HG03280 (cell line): ENCODE results near the gene PROM1.

Experiments used
- ATAC-seq: cut with Tn5 transposase; IDR thresholded peaks from one replicate; pipeline ENCODE4 v1.9.1; 2021; ENCODE audit warnings: mild to moderate bottlenecking, moderate library complexity; ENCODE audit not compliant: unreplicated experiment

Gene PROM1

DNA sequence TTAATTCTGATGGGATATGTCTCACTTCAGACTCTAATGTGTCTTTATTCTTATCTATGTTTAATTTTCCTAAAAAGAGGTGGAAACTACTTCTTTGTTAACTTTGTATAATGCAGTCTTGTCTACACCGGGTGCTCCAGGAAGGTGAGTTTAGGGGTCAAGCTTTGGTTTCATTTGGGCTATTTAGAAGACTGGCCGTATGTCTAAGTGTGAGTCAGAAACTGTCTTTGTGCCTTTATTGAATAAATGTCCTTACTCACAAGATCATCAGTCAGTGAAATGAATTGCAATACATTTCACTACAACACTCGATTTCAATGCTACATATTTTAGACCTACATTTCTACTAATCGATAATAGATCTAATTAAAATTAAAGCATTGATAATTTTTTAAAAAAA lies 56.2 kb downstream of the PROM1 start:
- no peak for ATAC-seq

- ATAC-seq, result no peak
Observed at GRCh38 chr4:16027114-16027513, 56.7 kb downstream of the PROM1 start.

GRCh38 chr4:16026160-16026761 lies 57.6 kb downstream of the PROM1 start:
- peak; percentile 54 for ATAC-seq

DNA sequence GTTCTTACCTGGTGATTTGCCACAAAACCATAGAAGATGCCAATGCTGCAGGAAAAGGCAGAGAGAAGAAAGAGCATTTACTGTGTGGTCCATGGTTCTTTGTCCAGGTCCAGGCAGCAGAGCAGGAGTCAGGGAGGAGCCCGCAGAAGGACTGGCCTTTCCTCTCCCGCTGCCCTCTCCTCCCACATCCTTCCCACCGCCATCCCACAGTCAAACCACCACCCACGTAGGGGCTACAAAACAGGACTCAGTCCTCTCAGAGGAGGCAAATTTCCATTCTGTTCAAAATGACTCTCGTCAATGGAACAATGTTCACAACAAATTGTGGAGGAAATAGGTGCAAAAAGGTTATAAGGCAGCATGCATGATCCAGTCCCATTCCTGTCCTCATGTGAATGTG lies 58.6 kb downstream of the PROM1 start:
- no peak for ATAC-seq

GRCh38 chr4:16023776-16024408 lies 59.9 kb downstream of the PROM1 start:
- ATAC-seq, result no peak

DNA sequence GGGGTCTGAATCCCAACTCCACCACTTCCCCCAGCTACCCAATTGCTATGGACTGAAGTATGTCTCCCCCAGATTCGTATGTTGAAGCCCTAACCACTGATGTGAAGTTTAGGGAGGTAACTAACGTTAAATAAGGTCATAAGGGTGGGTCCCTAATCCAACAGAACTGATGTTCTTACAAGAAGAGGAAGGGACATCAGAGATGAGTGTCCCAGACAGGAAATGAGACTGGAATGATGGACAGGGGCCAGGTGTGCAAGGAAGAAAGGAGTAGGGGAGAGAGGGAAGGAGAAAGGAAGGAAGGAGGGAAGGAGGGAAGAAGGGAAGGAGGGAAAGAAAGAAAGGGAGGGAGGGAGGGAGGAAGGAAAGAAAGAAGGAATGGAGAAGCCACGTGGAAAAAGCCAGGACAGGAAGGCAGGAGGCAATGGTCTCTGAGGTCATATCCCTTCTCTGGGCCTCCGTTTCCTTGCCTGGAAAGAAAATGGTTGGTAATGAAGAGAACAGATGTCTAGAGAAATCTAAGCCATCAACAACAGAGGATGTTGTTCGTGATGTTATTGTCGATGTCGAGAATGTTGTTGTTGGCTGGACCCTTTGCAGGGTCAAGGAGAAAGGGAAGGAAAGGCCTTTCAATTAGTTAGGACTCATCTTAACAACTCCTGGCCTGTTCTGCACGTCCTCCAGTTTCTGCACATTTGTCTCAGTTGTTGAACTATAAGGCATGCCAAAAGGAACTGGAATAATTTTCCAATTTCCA lies 61.8 kb downstream of the PROM1 start:
- ATAC-seq, result no peak

DNA sequence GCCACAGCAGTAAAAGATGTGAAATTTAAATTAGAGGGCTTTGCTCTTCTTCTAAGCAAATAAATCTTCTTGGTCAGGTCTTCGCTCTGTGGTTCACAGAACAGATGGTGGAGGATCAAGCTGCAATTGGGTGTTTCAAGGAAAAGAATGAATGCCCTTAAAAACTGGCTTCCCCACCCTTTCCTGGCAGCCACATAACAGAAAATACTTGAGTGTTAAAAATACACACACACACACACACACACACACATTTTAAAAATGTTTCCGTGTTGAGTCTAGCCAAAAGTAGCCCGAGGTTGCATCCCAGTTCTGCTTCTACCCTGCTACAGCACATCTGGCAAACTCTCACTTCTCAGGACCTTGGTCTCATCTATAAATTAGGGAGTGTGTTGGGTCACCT lies 64.2 kb downstream of the PROM1 start:
- no peak for ATAC-seq

DNA sequence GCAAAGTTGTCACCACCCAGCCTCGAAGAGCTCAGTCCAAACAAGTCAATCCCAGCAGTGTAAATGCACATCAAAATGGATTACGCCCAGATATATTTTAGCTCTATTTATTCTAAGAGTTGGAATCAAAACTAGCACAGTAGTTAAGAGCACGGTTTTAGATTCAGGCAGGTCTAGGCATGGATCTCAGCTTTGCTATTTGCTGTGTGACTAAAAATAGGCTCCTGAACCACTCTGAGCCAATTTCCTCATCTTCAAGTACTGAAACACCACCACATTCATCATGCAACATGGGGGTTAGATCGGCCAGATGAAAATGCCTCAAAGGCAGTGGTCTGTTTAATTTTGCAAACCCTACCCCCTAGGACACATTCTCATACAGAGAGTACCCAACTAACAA lies 65.0 kb downstream of the PROM1 start:
- ATAC-seq, result no peak

DNA sequence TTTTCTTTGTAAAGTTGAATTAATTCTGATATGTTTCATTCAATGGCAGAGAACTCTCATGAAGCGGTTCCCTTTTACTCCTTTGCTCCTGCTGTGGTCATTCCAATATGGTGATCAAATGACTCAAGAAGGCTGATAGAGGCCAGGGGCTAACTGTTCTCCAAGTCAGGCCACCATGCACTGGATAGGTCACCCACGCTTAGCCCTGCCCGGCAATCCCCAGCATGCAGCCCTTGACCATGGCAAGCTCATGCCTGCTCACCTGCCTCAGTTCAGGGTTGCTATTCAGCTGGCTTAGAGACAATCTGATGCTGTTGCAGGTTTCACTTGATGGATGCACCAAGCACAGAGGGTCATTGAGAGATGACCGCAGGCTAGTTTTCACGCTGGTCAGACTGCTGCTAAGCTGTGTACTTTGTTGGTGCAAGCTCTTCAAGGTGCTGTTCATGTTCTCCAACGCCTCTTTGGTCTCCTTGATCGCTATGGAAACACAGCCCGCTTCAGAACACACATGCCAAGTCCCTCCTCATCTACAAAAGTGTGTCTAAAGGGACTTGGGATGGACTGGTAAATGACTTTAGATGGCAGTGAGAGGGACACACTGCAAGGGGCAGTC lies 65.7 kb downstream of the PROM1 start:
- no peak for ATAC-seq

- no peak for ATAC-seq
Observed at GRCh38 chr4:16016536-16016935, 67.3 kb downstream of the PROM1 start.

- no peak for ATAC-seq
Observed at GRCh38 chr4:16011173-16011572, 72.7 kb downstream of the PROM1 start.

- ATAC-seq, result no peak
Observed at GRCh38 chr4:16009153-16009552, 74.7 kb downstream of the PROM1 start.

DNA sequence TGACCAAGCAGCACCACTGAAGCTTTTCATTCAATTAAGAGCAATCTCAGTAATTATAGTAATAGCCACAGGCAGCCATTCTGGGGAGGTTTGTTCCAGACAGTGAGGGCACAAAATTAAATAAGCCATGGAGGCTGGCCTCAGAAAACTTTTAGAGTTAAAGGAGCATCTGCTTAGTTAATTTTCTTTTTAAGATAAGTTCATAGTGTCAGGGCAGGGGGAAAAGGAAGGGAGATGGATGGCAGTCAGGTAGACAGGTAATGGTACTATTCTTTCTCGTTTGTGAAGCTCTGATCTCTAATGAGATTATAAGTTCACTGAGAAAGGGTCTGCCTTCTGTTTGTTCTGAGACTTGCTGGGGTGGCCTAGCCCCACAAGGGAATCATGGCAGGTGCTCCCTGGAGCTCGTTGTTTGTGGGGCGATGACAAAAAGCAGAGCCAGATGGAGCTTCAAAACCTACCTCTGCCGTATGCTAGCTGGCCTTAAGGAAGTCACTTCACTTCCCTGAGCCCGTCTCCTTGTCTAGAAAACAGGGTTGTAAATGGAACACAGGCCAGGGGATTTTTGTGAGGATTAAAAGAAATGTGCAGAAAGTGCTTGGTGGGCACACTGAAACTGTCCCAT lies 76.2 kb downstream of the PROM1 start:
- no peak for ATAC-seq

- no peak for ATAC-seq
Observed at GRCh38 chr4:16006771-16007446, 76.9 kb downstream of the PROM1 start.

DNA sequence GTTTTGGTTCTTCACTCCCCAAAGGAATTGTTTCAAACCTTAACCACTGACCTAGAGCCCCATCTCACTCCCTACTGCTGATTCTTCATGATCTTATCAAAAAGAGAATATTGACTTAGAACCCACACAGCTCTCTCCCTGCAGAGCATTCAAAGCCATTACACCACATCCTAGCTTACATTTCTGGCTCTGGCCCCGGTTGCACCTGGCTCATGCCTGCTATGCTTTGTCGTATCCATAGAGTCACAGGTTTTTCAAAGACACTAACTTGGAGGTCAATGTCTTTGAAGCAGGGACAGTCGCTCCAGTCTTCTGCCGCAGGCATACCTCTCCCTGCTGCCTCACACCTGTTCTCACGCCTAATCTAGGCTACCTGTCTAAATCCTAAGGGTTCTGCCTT lies 78.1 kb downstream of the PROM1 start:
- no peak for ATAC-seq

DNA sequence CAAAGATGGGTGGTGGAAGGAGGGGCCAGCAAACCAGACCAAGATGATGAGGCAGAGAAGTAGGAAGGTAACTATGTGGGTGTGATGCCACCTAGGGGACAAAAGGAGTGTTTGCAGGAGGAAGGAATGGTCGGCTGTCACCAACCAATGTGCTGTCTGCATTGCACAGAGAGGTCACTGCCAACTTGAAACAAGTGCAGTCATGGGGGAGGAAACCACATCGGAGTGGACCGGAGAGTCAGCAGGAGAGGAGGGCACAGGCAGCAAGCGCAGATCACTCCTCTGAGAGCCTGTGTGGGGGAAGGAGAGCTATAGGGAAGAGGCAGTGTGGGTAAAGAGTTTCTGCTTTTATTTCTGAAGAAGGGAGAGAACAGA lies 82.4 kb downstream of the PROM1 start:
- ATAC-seq, result peak; percentile 89

GRCh38 chr4:16000708-16001483 lies 82.9 kb downstream of the PROM1 start:
- peak; percentile 13 for ATAC-seq

GRCh38 chr4:15996773-15997172 lies 87.0 kb downstream of the PROM1 start:
- peak; percentile 56 for ATAC-seq

GRCh38 chr4:15995826-15996225 lies 88.0 kb downstream of the PROM1 start:
- ATAC-seq, result no peak

- no peak for ATAC-seq
Observed at GRCh38 chr4:15992167-15992485, 91.7 kb downstream of the PROM1 start.
